Embryonic facial prominence (tissue), 1 donor: ENCODE measurements around the gene ATP6V0E1.
"Not testable (repeated sequence)": the region's sequence is repeated elsewhere in the genome, so short reads cannot be mapped to it uniquely, and the experiment has no call there.

Experiments
- DNase-seq: peaks from one replicate; pipeline ENCODE4 v3.0.0-alpha.2; 2016; ENCODE audit errors: extremely low spot score

The ATP6V0E1 gene

GRCh38 chr5:173035904-173036707 is 52.5 kb downstream of the ATP6V0E1 start:
- no peak for DNase-seq

GRCh38 chr5:173039188-173039587 is 55.6 kb downstream of the ATP6V0E1 start:
- DNase-seq: no peak

- DNase-seq: no peak
Measured at GRCh38 chr5:173039964-173040363, 56.4 kb downstream of the ATP6V0E1 start.

- no peak for DNase-seq
Measured at GRCh38 chr5:173041881-173042762, 58.6 kb downstream of the ATP6V0E1 start.

- DNase-seq: no peak
Measured at GRCh38 chr5:173042763-173043107, 59.2 kb downstream of the ATP6V0E1 start.

GRCh38 chr5:173045474-173045873 is 61.9 kb downstream of the ATP6V0E1 start:
- no peak for DNase-seq

GRCh38 chr5:173047096-173047837 is 63.7 kb downstream of the ATP6V0E1 start:
- not testable (repeated sequence) for DNase-seq

- DNase-seq: no peak
Measured at GRCh38 chr5:173047838-173048105, 64.2 kb downstream of the ATP6V0E1 start.

- DNase-seq: no peak
Measured at GRCh38 chr5:173050791-173051190, 67.2 kb downstream of the ATP6V0E1 start.

GRCh38 chr5:173051746-173052145 is 68.2 kb downstream of the ATP6V0E1 start:
- DNase-seq: no peak

GRCh38 chr5:173053041-173053440 is 69.5 kb downstream of the ATP6V0E1 start:
- DNase-seq: no peak

- no peak for DNase-seq
Measured at GRCh38 chr5:173055042-173055721, 71.6 kb downstream of the ATP6V0E1 start.

- no peak for DNase-seq
Measured at GRCh38 chr5:173055722-173055982, 72.1 kb downstream of the ATP6V0E1 start.

- DNase-seq: peak; percentile 90
Measured at GRCh38 chr5:173055983-173056782, 72.6 kb downstream of the ATP6V0E1 start, which contains the start of gene CREBRF. CREBRF (plus strand) TSS chr5:173056352; CDS start chr5:173080776, 24,424 bp downstream.

- peak; percentile 66 for DNase-seq
Measured at GRCh38 chr5:173056783-173057061, 73.2 kb downstream of the ATP6V0E1 start.

GRCh38 chr5:173057062-173057924 is 73.7 kb downstream of the ATP6V0E1 start:
- peak; percentile 91 for DNase-seq

- DNase-seq: no peak
Measured at GRCh38 chr5:173062141-173062540, 78.6 kb downstream of the ATP6V0E1 start.

- DNase-seq: no peak
Measured at GRCh38 chr5:173065155-173065554, 81.6 kb downstream of the ATP6V0E1 start.

GRCh38 chr5:173069671-173070070 is 86.1 kb downstream of the ATP6V0E1 start:
- DNase-seq: no peak

GRCh38 chr5:173075137-173075843 is 91.7 kb downstream of the ATP6V0E1 start:
- no peak for DNase-seq
